HG02852 (cell line): ENCODE measurements around the gene TCEAL8.
"Not testable (repeated sequence)": the region's sequence is repeated elsewhere in the genome, so short reads cannot be mapped to it uniquely, and the experiment has no call there.

Experiments used
- ATAC-seq: cut with Tn5 transposase; IDR thresholded peaks from one replicate; pipeline ENCODE4 v1.9.1; 2021; ENCODE audit warnings: mild to moderate bottlenecking, moderate library complexity; ENCODE audit not compliant: unreplicated experiment

Gene TCEAL8

DNA sequence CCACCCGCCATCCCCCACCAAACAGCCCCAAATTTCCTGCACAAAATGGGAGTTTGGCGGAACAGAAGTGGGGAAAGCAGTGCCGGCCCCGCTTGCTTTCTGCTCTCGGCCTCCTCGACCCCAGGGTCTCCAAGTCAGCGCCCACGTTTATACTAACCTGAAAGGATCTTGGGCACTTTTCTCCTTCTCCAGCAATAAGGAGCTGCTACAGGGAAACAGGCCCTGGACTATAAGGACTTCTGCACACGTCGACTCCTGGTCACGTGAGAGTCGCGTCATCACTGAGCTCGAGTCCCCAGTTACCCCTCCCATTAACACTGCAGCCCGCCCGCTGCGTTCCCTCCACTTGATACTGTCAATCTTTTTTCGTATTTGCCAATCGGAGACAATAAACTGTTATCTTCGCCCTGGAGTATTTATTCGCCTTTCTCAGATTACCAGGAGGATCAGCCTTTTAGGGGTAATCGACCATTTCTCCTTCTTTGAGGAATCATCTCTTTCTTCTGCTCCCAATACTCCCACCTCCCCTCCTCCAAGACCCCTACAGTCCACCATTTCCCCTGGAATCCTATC lies at the start of gene TCEAL8:
Gene TCEAL8, minus strand, starts transcription at position 235 of the 573 bp plus-strand sequence. CDS start 1,176 bp downstream, outside the sequence.
- ATAC-seq: peak; percentile 98

DNA sequence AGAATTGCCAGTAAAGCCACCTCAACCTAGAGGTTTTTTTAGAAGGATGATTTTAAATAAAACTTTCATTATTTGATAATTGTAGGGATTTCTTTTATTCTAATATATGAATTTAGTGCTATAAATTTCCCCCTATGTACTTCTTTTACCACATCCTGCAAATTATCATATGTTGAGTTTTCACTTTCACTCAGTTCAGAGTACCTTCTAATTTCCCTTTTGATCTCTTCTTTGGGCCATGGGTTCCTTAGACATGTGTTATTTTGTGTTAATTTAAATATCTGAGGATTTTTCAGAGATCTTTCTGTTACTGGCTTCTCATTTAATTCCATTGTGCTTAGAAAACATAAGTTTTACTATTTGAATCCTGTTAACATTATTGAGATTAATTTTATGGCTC lies 49.8 kb upstream of the TCEAL8 start:
- no peak for ATAC-seq

GRCh38 chrX:103293118-103293517 lies 38.2 kb upstream of the TCEAL8 start:
- ATAC-seq: no peak

DNA sequence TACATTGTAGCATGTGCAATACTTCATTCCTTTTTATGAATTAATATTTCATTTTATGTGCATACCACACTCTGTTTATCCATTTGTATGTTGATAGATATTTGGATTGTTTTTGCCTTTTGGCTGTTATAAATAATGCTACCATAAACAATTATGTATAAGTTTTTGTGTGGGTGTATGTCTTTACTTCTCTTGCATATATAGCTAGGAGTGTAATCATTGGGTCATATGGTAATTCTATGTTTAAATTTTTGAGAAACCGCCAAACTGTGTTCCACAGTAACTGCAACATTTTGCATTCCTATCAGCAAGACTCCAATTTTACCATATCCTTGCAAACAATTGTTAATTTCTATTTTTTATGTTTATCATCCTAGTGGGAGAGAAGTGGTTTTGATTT lies 24.7 kb upstream of the TCEAL8 start:
- ATAC-seq: no peak

DNA sequence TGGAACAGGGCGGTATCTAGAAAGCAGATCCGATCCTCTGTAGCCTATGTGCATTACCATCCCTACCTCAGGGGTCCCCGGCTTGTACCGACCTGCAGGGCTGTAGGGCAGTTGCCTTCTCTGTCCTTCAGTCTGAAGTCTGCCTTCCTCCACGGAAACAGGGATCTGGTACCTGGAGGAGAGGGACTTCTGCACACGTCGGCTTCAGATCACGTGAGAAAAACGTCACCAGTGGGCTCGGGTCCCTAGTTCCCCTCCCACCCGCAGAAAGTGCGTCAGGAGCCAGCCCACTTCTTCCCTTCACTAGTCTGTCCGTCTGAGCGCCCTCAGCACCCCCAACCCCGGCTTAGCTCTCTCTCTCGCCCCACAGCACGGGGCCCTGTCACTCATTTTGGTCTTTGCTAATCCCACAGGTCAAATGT lies 21.6 kb upstream of the TCEAL8 start, which contains the start of gene TCEAL5:
Gene TCEAL5, minus strand, starts transcription at position 170 of the 422 bp plus-strand sequence. CDS start 2,187 bp downstream, outside the sequence.
- no peak for ATAC-seq

GRCh38 chrX:103275947-103276567 lies 21.1 kb upstream of the TCEAL8 start:
- ATAC-seq: no peak

DNA sequence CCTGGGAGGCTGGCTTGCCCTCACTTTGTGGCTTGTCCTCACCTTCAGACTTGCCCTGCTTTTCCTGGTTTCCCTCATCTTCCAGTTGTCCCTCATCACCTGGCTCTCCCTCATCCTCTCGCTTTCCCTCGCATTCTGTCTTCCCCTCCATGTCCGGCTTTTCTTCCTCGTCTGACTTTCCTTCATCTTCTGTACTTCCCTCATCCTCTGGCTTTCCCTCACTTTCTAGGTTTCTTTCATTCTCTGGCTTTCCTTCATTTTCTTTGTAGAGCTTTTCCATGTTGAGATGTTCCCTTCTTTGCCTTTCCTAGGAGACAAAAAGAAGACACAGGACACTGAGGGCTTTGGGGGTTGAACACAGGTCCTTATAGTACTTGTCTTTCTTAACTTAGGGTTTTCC lies 19.3 kb upstream of the TCEAL8 start:
- no peak for ATAC-seq

- no peak for ATAC-seq
Observed at GRCh38 chrX:103258275-103258674, 3.3 kb upstream of the TCEAL8 start.

- ATAC-seq: no peak
Observed at GRCh38 chrX:103256651-103257050, 1.7 kb upstream of the TCEAL8 start.

GRCh38 chrX:103254171-103254824 lies 657 bp downstream of the TCEAL8 start:
- ATAC-seq: peak; percentile 56

DNA sequence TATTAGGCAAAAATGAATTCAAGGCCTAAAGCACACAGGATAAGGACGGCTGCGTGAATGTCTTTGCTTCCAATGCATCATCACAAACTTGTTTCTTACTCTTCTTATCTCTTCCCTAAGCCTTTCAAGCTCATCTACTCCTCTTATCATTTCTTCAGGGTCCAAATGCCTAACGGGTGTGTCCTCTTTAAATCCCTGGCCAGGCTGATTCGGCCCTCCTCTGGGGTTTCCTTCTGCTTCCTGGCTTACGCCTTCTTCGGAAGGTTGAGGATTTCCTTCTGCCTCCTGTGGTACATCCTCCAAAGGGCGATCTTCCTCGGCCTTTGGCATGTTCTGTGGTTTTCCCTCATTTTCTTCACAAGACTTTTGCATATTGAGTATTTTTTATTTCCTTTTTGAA lies 1.3 kb downstream of the TCEAL8 start:
- no peak for ATAC-seq

- ATAC-seq: no peak
Observed at GRCh38 chrX:103250977-103251376, 4.0 kb downstream of the TCEAL8 start.

DNA sequence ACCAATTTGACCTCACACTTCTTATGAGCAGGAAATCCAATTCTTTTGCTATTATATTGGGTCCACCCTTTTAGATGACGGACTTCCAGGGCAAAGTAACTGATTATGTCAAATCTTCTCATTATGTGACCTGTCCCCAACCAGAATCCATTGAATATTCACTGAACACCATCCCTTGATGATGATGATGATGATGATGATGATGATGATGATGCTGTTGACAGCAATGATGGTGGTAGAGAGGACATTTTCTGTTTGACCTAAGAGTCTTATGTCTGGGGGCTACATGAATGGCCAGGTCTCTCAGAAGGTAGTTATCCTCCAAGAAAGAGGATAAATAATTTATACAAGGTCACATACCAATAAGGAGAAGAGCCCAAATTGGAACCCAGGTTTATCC lies 5.2 kb downstream of the TCEAL8 start:
- ATAC-seq: no peak

DNA sequence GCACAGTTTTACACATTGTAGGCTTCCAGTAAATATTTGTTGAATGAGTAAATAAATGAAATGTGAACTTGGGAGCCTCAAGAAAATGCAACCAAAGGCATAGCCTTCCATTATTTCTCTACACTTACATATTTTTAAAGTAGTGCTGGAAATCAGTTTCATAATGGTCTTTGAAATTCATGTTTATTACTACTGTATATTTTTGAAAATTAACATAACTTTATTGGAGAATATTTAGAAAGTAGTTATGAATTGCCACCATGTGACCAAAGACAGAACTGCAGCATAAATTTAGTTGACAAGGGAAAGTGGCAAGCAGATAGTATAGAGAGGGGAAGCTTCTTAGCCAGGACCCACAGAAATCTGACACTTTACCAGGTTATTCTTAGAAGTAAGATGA lies 6.4 kb downstream of the TCEAL8 start:
- no peak for ATAC-seq

DNA sequence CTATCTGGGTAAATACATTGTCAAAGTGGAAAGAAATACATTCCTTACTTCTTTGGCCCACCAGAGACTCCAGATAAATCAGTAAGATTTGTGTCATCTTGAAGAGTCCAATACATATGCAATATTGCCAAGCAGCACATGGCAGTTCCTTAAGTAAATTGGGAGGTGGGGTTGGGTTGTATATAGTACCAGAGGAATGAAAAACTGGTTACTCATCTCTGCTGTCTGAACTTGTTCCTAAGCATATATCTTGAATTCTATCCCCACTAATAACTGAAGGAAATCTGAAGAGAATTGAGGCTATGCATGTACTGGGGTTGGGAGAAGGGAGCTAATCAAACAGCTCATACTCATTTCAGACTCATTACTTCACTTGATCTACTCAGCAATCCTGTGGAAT lies 14.8 kb downstream of the TCEAL8 start:
- no peak for ATAC-seq

DNA sequence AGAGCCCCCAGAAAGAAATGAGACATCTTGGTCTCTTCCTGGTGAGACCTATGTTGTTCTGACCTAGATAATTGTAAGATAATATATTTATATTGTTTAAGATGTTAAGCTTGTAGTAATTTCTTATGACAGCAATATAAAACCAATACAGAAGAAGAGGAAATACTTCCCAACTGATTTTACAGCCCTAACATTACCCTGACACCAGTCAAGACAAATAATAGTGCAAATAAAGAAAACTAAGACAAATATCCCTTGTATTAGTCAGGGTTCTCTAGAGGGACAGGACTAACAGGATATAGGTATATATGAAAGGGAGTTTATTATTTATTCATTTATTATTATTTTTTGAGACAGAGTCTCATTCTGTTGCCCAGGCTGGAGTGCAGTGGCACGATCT lies 18.7 kb downstream of the TCEAL8 start:
- no peak for ATAC-seq

GRCh38 chrX:103235608-103236007 lies 19.3 kb downstream of the TCEAL8 start:
- not testable (repeated sequence) for ATAC-seq

- ATAC-seq: no peak
Observed at GRCh38 chrX:103234869-103235268, 20.1 kb downstream of the TCEAL8 start.

DNA sequence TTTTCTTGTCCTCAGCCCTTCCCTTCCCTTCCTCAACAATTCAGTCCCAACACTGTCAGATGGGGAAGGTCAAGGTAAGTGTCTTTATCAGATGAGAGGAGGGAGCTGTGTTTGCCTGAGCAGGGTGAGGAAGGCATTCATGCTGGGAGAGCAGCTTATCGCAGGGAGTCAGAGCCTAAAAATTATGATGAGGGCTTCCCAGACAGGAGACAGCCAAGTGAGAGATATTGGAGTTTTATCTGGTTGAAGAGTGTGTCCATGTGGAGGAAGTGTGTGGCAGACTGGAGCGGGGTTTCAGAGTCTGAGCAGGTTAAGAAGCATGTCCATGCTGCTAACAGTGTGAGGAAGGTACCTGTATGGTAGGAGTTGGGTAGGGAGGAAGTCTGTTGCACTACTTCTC lies 21.7 kb downstream of the TCEAL8 start:
- ATAC-seq: no peak

- not testable (repeated sequence) for ATAC-seq
Observed at GRCh38 chrX:103225918-103226317, 29.0 kb downstream of the TCEAL8 start.

DNA sequence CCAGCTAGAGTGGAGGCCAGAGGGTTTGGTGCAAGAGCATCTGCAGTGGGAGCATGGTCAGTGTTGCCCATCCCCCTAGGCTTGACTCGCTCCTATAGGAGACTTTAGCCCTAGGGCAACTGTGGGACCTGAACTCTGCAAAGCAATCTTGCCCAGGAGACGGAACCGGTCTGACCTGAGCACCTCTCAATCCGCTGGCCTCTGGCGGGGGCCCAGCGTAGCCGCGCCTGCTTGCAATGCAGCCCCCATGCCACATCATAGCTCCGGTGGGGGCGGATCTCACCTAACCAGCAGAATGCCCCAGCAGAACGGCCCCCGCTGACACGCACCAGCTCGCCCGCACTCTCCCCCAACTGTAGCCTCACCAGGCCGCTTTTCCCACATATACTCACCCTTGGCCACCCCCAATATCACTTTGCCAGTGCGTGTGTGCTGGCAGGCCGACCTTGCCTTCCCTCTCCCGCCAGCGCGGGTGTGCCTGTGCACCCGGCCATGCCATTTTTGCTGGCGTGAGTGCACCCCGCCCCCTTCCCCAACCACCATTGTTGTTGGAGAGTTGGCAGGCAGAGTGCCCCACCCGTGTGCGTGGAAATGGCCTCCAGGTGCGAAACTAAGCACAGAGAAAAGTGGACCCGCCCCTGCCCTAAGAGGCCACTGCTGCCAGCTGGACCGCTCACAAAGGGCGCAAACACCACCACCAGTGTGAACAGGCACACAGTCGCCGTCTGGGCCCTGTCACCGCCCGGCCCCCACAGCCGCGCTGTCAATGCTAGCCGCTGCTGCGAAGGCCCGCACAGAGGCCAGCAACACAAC lies 34.2 kb downstream of the TCEAL8 start:
- ATAC-seq: no peak
